Natural killer cell (primary cell): ENCODE data around the gene PCNP. TPM values are rescaled to one million over a fixed set of nuclear protein-coding genes. Genes with fewer than 3 reads are reported as not detected.
"Not testable (repeated sequence)": the region's sequence is repeated elsewhere in the genome, so short reads cannot be mapped to it uniquely, and the experiment has no call there.

Source experiments
- ATAC-seq, 3 donors: fragments of 150-1000 bp in 2 of 3; fragments of 200-7000 bp in 1 of 3; cut with Tn5 transposase; 1 replicate in 1 of 3; 2 replicates in 2 of 3; pipeline ENCODE4 v1.10.0; 2021; ENCODE audit warnings: mild to moderate bottlenecking in 2 of 3, moderate library complexity in 2 of 3
- DNase-seq, 2 donors: peaks; one replicate each; pipeline versions ENCODE4 v3.0.0 to v3.0.0-alpha.2; 2013 to 2021; ENCODE audit warnings: mixed read lengths in 1 of 2
- H3K27ac ChIP-seq: one replicate; pipeline ENCODE4 v1.5.1; 2013; ENCODE audit warnings: mild to moderate bottlenecking, low read length
- H3K27me3 ChIP-seq: one replicate; pipeline ENCODE4 v1.6.1; 2013; ENCODE audit warnings: low read length; ENCODE audit not compliant: control insufficient read depth, insufficient read depth
- H3K36me3 ChIP-seq: one replicate; pipeline ENCODE4 v1.6.1; 2013; ENCODE audit warnings: low read length; ENCODE audit not compliant: control insufficient read depth, insufficient read depth
- H3K4me1 ChIP-seq: one replicate; pipeline ENCODE4 v1.6.1; 2013; ENCODE audit warnings: low read length; ENCODE audit not compliant: control insufficient read depth, insufficient read depth
- H3K4me3 ChIP-seq: one replicate; pipeline ENCODE4 v1.5.1; 2013; ENCODE audit warnings: low read length
- H3K9me3 ChIP-seq: one replicate; pipeline ENCODE4 v1.6.1; 2013; ENCODE audit warnings: low read length; ENCODE audit not compliant: control insufficient read depth, insufficient read depth
- H3K27ac Mint-ChIP-seq, 2 donors: one replicate each; pipeline ENCODE4 v1.8.0; 2022; ENCODE audit warnings: mild to moderate bottlenecking in 2 of 2, mixed read lengths in 2 of 2, moderate library complexity in 1 of 2
- H3K27me3 Mint-ChIP-seq, 2 donors: one replicate each; pipeline ENCODE4 v1.8.0; 2022; ENCODE audit warnings: low read depth in 2 of 2, mixed read lengths in 2 of 2
- H3K36me3 Mint-ChIP-seq: one replicate; pipeline ENCODE4 v1.8.0; 2022; ENCODE audit warnings: mixed read lengths
- H3K4me1 Mint-ChIP-seq, 2 donors: one replicate each; pipeline ENCODE4 v1.8.0; 2022; ENCODE audit warnings: mixed read lengths in 2 of 2
- H3K4me3 Mint-ChIP-seq: one replicate; pipeline ENCODE4 v1.8.0; 2022; ENCODE audit warnings: mild to moderate bottlenecking, moderate library complexity, mixed read lengths
- H3K9me3 Mint-ChIP-seq, 2 donors: one replicate each; pipeline ENCODE4 v1.8.0; 2022; ENCODE audit warnings: mixed read lengths in 2 of 2
- CTCF ChIP-seq: fragments of 200-600 bp; IDR thresholded peaks from one replicate; pipeline ENCODE4 v1.8.0; 2022; ENCODE audit warnings: antibody characterized with exemption
- WGBS: methylation state at CpG from one replicate; pipeline ENCODE4 v1.1.7; 2013; ENCODE audit warnings: missing lambda C conversion rate; ENCODE audit not compliant: insufficient coverage; 5-methylcytosine and 5-hydroxymethylcytosine counted together
- intact Hi-C: fragments of 100-400 bp; cut with micrococcal nuclease; formaldehyde crosslinking; loops from one replicate; pipeline ENCODE4 v1.14.2; 2022
- total RNA-seq, 4 donors: library from RNA; stranded (reverse); fragments of 120-200 nt in 1 of 4; gene quantifications; one replicate each; pipeline versions ENCODE4 v1.2.3 to v1.2.4, GENCODE V29; 2013 to 2022

Gene PCNP
- total RNA-seq, 3 donors from 2014 or later (not counting 1 experiment from before 2014, with no cell fraction given): 119 to 132 (median 124) TPM

GRCh38 chr3:101611023-101611422, 37.0 kb downstream of the PCNP start:
- H3K4me3 Mint-ChIP-seq: no peak overlapping the region
- ATAC-seq (no peak), DNase-seq (no peak)
- no peak overlapping the region for H3K27ac Mint-ChIP-seq
- WGBS: 100% methylated on average over 1 of the region's 2 CpGs
- H3K9me3 Mint-ChIP-seq: no peaks in the 10 kb centered on the region
- intact Hi-C loops: no loop called here
- H3K36me3 Mint-ChIP-seq: no peaks in the 10 kb centered on the region
- H3K36me3 ChIP-seq: no peaks in the 10 kb centered on the region
- H3K4me1 ChIP-seq: no peaks in the 10 kb centered on the region
- no peak for TF ChIP-seq CTCF
- H3K9me3 ChIP-seq: no peaks in the 10 kb centered on the region
- no peaks in the 10 kb centered on the region for H3K27me3 Mint-ChIP-seq
- no peak overlapping the region for H3K27ac ChIP-seq
- no peak overlapping the region for H3K4me3 ChIP-seq
- no peaks in the 10 kb centered on the region for H3K4me1 Mint-ChIP-seq
- H3K27me3 ChIP-seq: no peaks in the 10 kb centered on the region

DNA sequence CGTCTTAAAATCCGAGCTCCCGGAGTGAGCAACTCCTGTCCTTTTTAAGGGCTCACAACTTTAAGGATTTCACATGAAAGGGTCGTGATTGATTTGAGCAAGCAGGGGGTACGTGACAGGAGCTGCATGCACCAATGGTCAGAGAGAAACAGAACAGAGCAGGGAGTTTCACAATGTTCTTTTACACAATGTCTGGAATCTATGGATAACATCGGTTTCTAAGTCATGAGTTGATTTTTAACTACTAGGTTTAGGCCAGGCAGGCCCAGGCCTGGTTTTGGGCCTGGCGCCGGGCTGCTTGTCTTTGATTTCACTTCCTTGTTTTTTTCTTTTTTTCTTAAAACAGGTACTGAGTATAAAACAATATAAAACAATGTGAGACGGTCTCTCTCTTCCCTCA, 39.0 kb downstream of the PCNP start:
- H3K4me1 ChIP-seq, H3K9me3 Mint-ChIP-seq, H3K27ac Mint-ChIP-seq, H3K36me3 Mint-ChIP-seq, H3K36me3 ChIP-seq, H3K9me3 ChIP-seq, H3K27ac ChIP-seq, H3K4me3 Mint-ChIP-seq, DNase-seq, H3K4me3 ChIP-seq, H3K27me3 Mint-ChIP-seq, ATAC-seq, H3K4me1 Mint-ChIP-seq, intact Hi-C loops, H3K27me3 ChIP-seq: not testable (repeated sequence)
- 74% methylated on average over 6 of the region's 9 CpGs for WGBS

DNA sequence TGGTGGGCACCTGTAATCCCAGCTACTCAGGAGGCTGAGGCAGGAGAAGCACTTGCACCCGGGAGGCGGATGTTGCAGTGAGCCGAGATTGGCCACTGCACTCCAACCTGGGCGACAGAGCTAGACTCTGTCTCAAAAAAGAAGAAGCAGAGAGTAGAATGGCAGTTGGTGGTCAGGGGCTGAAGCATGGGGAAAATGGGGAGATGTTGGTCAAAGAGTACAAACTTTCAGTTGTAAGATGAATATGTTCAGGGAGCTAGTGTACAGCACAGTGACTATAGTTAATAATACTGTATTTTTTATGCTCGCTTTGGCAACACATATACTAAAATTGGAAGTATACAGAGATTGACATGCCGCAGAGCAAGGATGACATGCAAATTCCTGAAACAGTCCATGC, 41.5 kb downstream of the PCNP start:
- Histone ChIP-seq H3K27me3 (no peaks in the 10 kb centered on the region), H3K4me1 (no peaks in the 10 kb centered on the region), H3K9me3 (no peaks in the 10 kb centered on the region), H3K4me3 (no peak overlapping the region), H3K27ac (no peak overlapping the region), H3K36me3 (no peaks in the 10 kb centered on the region)
- Mint-ChIP-seq H3K9me3 (no peaks in the 10 kb centered on the region), H3K27ac (no peak overlapping the region), H3K36me3 (no peaks in the 10 kb centered on the region), H3K4me1 (no peaks in the 10 kb centered on the region), H3K4me3 (no peak overlapping the region), H3K27me3 (no peaks in the 10 kb centered on the region)
- intact Hi-C loops: no loop called here
- ATAC-seq (no peak), DNase-seq (no peak)
- WGBS: 97% methylated on average over 5 of the region's 6 CpGs
- TF ChIP-seq CTCF: no peak

GRCh38 chr3:101617478-101617877, 43.5 kb downstream of the PCNP start:
- intact Hi-C loops: no loop called here
- no peak for TF ChIP-seq CTCF
- no peaks in the 10 kb centered on the region for H3K4me1 ChIP-seq
- H3K27ac Mint-ChIP-seq: no peak overlapping the region
- no peaks in the 10 kb centered on the region for H3K36me3 ChIP-seq
- ATAC-seq (no peak), DNase-seq (no peak)
- 93% methylated on average over 7 of the region's 7 CpGs for WGBS
- H3K27me3 Mint-ChIP-seq: no peaks in the 10 kb centered on the region
- no peaks in the 10 kb centered on the region for H3K36me3 Mint-ChIP-seq
- H3K27me3 ChIP-seq: no peaks in the 10 kb centered on the region
- H3K4me1 Mint-ChIP-seq: no peaks in the 10 kb centered on the region
- H3K9me3 Mint-ChIP-seq: no peaks in the 10 kb centered on the region
- no peak overlapping the region for H3K4me3 ChIP-seq
- no peak overlapping the region for H3K27ac ChIP-seq
- no peak overlapping the region for H3K4me3 Mint-ChIP-seq
- H3K9me3 ChIP-seq: no peaks in the 10 kb centered on the region
